DMS 273 (cell line): ENCODE data around the gene SAFB2.

Experiments
- DNase-seq: peaks from one replicate; lab custom pipeline; 2025; ENCODE audit not compliant: unreplicated experiment; lab: John Stamatoyannopoulos, UW

Gene SAFB2

DNA sequence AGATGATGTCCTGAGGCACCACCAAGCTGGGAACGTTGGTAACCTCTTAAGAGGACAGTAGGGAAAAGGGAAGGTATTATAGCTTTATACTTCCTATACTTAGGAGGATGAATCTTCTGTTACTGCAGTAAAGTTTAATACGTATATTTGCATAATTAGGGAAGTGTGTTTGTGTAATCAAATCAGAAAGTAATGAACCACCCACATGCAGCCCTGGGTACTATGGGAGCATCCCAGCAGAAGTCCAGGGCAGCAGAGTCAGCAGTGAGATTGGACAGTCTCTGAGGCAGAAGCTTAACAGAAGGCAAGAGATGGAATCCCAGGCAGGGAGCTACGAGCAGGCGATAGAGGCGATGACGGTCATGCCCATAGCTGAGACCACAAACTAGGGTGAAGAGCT is 12.9 kb upstream of the SAFB2 start:
- no peak for DNase-seq

GRCh38 chr19:5632657-5633056 is 10.1 kb upstream of the SAFB2 start:
- DNase-seq, result no peak

DNA sequence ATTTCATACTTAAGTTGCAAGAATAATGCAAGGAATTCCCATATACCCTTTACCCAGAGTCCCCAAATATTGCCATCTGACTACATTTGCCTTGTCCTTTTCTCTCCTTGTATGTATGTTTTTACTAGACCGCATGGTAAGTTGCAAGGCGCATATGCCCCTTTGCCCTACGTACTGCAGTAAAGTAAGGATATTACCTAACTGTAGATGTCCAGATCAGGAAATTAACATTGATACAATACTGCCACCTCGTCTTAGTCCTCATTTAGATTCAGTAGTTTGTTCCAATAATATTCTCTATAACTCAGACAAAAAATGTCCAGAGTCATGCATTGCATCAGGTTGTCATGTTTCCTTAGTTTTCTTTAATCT is 9.7 kb upstream of the SAFB2 start:
- DNase-seq, result no peak

- DNase-seq, result no peak
These were observed 9.1 kb upstream of the SAFB2 start for GRCh38 chr19:5631567-5632240.

DNA sequence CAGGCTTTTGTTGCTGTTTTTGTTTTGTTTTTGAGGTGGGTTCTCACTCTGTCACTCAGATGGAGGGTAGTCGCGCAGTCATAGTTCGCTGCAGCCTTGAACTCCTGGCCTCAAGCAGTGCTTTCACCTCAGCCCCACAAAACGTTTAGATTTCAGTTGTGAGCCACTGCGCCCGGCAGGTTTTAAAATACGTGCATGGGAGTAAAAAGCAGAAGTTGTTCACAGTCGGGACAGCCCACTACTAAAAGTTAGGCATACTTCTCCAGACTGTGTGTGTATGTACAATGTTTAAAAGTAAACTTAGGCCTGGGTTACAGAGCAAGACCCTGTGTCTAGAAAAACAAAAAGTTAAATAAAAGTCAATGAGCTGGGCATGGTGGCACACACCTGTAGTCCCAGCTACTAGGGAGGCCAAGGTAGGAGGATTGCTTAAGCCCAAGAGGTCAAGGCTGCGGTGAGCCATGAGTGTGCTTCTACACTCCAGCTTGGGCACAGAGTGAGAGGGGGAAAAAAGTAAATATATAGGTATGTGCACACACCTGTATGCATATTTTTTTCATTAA is 6.4 kb upstream of the SAFB2 start:
- DNase-seq, result no peak

- DNase-seq, result no peak
These were observed 5.9 kb upstream of the SAFB2 start for GRCh38 chr19:5628461-5628860.

GRCh38 chr19:5627395-5627904 is 4.9 kb upstream of the SAFB2 start:
- peak; percentile 98 for DNase-seq

DNA sequence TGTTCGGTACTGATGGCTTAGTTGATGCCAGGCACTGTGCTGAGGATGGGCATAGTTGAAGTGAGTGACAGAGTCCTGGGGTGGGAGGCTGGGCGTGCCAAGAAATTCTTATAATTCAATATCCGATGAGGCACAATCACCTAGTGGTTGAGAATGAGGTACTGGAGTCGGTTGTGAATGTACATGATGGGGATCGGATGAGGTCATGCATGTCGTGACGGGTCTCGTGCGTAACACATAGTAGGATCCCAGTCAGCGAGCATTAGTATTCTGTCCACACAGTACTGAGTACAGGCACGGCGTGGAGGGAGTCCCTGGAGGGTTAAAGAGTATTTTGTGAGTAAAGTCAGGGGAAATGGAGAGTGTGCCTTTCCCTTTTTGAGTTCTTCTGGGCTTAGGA is 3.1 kb upstream of the SAFB2 start:
- peak; percentile 29 for DNase-seq

DNA sequence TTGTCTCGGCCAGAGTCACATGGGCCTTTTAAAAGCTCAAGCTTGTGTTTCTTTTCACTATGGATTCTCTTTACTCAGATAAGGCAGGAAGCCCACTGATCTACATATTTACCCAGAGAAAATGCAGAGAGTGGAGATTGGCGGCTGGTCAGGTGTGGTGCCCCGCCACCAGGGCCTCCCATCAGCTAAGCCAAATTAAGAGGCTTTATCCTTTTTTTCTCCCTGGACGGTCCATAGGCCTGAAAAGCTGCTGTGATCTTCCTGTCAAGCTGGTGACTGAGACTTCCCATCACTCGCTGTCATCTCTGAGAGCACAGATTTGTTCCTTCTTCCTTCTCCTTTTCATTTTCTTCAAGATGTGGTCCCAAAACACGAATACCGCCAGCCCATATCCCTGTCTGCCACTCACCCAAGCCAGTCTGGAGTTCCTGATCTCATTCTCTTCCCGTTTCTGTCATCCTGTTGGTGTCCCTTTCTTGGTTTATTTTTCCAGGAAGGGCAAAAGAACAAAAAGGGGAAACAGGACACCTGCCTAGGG is 2.2 kb upstream of the SAFB2 start:
- DNase-seq, result peak; percentile 38

DNA sequence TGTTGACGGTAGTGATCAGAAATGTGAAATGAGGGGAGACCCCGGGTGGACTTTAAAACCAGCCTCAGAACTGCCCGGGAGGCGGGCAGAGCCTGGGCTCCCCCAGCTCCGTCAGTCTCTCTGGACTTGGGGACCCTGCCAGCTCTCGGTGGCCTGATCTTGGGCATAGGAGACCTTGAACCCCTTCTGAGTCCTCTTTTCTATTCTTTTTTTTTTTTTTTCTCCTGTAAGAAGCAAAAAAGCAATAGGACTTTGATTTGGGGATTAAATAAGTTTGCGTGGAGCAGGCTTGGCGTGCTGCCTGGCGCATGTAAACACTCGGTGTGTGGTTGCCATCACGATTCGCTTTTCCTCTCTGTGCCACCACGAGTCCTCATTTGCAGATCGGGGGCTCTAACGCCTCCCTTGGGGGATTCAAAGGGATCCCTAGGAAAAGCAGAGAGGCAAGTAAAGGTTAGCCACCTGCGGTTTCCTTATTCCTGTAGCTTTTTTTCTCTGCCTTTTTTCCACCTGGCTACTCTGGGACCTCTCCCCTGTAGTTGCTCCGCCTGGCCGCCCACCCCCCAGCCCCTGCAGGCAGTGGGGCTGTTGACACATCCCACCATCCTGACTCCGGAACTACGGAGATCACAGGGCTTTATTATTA is 1.6 kb upstream of the SAFB2 start:
- peak; percentile 70 for DNase-seq

- DNase-seq, result peak; percentile 60
These were observed 931 bp upstream of the SAFB2 start for GRCh38 chr19:5623397-5624017.

DNA sequence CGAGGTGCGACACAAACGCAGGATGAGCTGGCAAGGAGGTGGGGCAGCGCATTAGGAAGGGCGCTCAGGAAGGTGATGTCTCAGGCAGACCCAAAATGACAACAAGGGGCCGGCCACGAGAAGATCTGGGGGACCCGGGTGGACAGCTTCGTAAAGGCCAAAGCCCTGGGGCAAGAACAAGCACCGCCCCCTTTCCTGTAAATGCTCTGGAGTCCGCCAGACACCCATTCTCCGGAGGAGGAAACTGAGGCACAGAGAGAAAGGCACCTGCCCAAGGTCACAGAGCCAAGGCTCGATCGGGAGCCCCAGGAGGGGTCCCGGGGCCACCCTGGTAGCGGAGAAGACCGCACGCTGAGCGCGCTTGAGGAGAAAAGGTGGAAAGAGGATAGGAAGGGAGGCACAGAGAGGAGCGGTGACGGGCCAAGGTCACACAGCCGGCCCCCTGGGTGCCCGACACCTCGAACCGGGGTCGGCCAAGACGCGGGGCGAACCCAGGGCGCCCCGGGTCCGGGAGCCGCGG is 571 bp downstream of the SAFB2 start:
- peak; percentile 59 for DNase-seq

GRCh38 chr19:5621311-5621944 is 1.1 kb downstream of the SAFB2 start:
- DNase-seq, result no peak

- DNase-seq, result no peak
These were observed 2.6 kb downstream of the SAFB2 start for GRCh38 chr19:5619946-5620345.

DNA sequence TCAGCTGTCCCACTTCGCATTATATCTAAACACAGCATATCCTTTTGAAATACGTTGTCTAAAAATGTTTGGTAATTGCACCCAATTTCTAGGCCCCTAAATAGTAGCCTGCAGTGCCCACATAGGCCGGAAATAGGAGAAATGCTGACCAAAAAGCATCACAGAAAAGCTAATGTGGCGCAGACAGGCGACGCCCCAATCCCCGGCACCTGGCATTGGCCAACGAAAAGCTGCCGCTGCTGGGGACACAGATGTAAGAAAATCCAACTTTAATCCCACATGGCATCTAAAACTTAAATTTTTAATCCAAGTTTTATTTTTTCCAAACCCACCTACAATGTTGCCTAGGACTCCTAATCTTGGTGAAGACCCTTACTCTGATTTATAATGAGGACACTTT is 4.0 kb downstream of the SAFB2 start:
- no peak for DNase-seq

DNA sequence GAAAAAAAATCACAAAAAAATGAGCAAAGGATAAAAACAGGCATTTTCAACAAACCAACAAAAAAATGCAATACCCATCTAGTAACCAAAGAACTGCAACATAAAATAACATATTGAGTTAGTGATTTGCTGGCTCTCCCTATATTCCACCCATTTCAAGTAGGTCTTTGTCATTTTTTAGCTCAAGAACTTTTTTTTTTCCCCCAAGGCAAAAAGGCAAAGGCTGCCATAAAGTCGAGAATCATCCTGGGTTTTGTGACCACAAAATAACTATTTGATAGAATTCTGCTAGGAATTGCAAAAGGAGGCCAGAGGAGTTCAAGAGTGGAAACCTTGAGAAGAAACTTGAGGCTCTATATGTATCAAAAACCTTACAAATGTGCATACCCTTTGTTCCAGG is 5.5 kb downstream of the SAFB2 start:
- DNase-seq, result no peak

DNA sequence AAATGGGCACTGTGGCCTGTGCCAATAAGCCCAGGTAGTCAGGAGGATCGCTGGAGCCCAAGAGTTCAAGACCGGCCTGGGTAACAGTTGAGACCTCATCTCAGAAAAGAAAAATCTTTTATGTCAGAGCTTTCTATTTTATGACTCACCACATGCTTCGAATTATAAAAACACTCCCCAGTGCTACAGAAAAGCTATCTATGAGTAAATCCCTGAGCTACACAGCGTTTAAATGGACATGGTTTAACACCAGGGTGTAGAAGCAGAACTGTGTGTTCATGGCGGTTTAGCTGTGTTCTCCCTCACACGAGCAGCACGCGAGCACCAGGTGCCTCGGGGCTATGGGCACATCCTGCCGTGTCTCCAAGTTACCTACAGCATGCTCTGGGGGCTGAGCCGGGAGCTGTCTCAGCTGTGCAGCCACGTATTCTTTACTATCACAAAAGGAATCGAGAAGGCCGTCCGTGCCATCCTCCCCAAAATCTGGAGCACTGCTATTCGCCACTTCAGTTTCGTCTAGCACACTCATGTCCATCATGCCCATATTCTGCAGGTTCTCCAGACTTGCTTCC is 6.7 kb downstream of the SAFB2 start:
- DNase-seq, result no peak

DNA sequence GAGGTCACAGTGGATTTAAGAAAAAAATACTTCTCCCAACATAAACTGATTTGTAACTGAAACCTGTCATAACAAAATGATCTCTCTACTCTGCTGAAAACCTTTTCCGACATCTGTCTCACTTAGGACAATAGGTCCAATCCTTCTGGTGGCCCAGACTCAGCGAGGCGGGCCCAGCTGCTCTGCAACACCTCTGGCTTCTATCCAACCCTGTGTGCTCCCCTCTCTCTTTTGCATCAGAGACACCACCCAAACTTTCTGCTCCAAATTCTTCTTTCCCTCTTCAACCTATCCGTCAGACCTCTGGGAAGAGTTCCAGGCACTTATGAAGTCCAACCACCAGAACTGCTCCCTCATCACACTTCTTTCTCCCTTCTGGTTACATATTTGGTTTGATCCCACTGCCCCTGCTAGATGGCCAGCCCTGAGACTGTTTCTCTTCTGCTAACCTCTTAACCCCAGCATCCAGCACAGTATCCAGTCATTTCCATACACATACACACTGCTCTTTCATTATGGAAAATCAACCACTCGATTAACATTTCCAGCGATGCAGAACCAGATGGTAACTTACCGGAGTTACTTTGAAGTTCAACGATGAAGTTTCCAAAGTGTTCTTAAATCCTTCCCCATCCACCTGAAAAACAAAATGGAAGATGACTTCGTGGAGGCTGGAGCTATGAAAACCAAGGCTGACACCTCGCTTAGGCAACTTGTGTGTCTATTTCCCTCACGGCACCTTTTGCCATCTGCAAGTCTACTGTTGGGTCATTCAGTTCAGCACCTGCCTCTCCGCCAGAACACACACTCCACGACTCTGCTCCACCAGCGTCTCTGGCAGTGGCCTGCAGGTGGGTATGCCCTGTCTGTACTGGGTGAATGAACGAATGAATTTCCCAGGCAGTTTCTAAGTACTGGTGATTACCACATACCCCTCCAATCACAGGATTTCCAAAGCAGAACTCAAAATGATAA is 9.4 kb downstream of the SAFB2 start:
- DNase-seq, result no peak

- no peak for DNase-seq
These were observed 12.6 kb downstream of the SAFB2 start for GRCh38 chr19:5609881-5610448.
